CD4-positive, alpha-beta T cell (primary cell): ENCODE data around the gene OSBPL5. TPM values are rescaled to one million over a fixed set of nuclear protein-coding genes. Genes with fewer than 3 reads are reported as not detected.
A peak's percentile ranks its signal among the peaks of the same experiment; 100 is the strongest.

Source experiments
- ATAC-seq: fragments of 200-7000 bp; cut with Tn5 transposase; one replicate; pipeline ENCODE4 v1.10.0; 2022; ENCODE audit warnings: mild to moderate bottlenecking; ENCODE audit not compliant: poor library complexity
- CTCF ChIA-PET: fragments of 350-600 bp; sonication (Branson Sonifier 250); formaldehyde crosslinking; loops from one replicate; lab custom pipeline; 2021; ENCODE audit warnings: antibody characterized with exemption, inconsistent platforms; lab: Charles Lee
- POLR2A ChIA-PET: fragments of 350-600 bp; sonication (Branson Sonifier 250); formaldehyde crosslinking; loops from one replicate; lab custom pipeline; 2021; ENCODE audit warnings: antibody characterized with exemption, inconsistent platforms; lab: Charles Lee
- DNase-seq, 14 experiments: peaks; one replicate each; pipeline ENCODE4 v3.0.0-alpha.2; 2013 to 2020; ENCODE audit warnings: mixed read lengths in 2 of 14
- H3K27ac ChIP-seq, 2 donors: one replicate each; pipeline versions ENCODE4 v1.5.1 to v1.7.0; 2013; ENCODE audit warnings: low read length in 2 of 2, low read depth in 1 of 2, mild to moderate bottlenecking in 1 of 2
- H3K27me3 ChIP-seq, 2 experiments: 1 replicate in 1 of 2; 2 replicates in 1 of 2; pipeline versions ENCODE4 v1.6.1 to v1.7.0; 2013; ENCODE audit warnings: low read length in 2 of 2, control low read depth in 1 of 2, mild to moderate bottlenecking in 1 of 2, moderate library complexity in 1 of 2; ENCODE audit not compliant: insufficient read depth in 2 of 2, control insufficient read depth in 1 of 2
- H3K36me3 ChIP-seq: one replicate; pipeline ENCODE4 v1.6.1; 2013; ENCODE audit warnings: low read length, control low read depth; ENCODE audit not compliant: insufficient read depth
- H3K4me1 ChIP-seq: one replicate; pipeline ENCODE4 v1.6.1; 2013; ENCODE audit warnings: low read length, control low read depth; ENCODE audit not compliant: insufficient read depth
- H3K4me3 ChIP-seq: one replicate; pipeline ENCODE4 v1.5.1; 2013; ENCODE audit warnings: mild to moderate bottlenecking, low read length, moderate library complexity
- H3K9me3 ChIP-seq, 2 experiments: 1 replicate in 1 of 2; 2 replicates in 1 of 2; pipeline versions ENCODE4 v1.6.1 to v1.7.0; 2013; ENCODE audit warnings: low read length in 2 of 2, mild to moderate bottlenecking in 2 of 2, control low read depth in 1 of 2, moderate library complexity in 1 of 2; ENCODE audit not compliant: control insufficient read depth in 1 of 2, insufficient read depth in 1 of 2
- H3K27ac Mint-ChIP-seq: one replicate; pipeline ENCODE4 v1.8.0; 2020; ENCODE audit warnings: mixed read lengths
- H3K27me3 Mint-ChIP-seq: one replicate; pipeline ENCODE4 v1.8.0; 2021; ENCODE audit warnings: mixed read lengths
- H3K36me3 Mint-ChIP-seq: one replicate; pipeline ENCODE4 v1.8.0; 2021; ENCODE audit warnings: low read depth, mixed read lengths
- H3K4me1 Mint-ChIP-seq: one replicate; pipeline ENCODE4 v1.8.0; 2021; ENCODE audit warnings: low read depth, mixed read lengths
- H3K4me3 Mint-ChIP-seq: one replicate; pipeline ENCODE4 v1.8.0; 2020; ENCODE audit warnings: mild to moderate bottlenecking, mixed read lengths
- H3K9me3 Mint-ChIP-seq: one replicate; pipeline ENCODE4 v1.8.0; 2020; ENCODE audit warnings: mixed read lengths
- intact Hi-C, 2 experiments: fragments of 100-400 bp; cut with DNase I in 1 of 2; cut with micrococcal nuclease in 1 of 2; formaldehyde crosslinking; loops; one replicate each; pipeline versions ENCODE4 v1.15.1 to v1.9.0; 2023 to 2025; cut with DNase I, micrococcal nuclease
- total RNA-seq, 174 experiments: library from RNA in 2 of 174; stranded (reverse) in 2 of 174; gene quantifications; one replicate each; pipeline ENCODE4 v1.2.3 and lab custom pipeline; 2021 to 2026
- TF ChIP-seq, protein P1 (sequence below): fragments of 200-600 bp; IDR thresholded peaks from one replicate; pipeline ENCODE4 v1.8.0; 2022; ENCODE audit warnings: antibody characterized with exemption, mild to moderate bottlenecking

The OSBPL5 gene
- total RNA-seq, 2 experiments from 2014 or later = 6.7 to 9.1 TPM

DNA sequence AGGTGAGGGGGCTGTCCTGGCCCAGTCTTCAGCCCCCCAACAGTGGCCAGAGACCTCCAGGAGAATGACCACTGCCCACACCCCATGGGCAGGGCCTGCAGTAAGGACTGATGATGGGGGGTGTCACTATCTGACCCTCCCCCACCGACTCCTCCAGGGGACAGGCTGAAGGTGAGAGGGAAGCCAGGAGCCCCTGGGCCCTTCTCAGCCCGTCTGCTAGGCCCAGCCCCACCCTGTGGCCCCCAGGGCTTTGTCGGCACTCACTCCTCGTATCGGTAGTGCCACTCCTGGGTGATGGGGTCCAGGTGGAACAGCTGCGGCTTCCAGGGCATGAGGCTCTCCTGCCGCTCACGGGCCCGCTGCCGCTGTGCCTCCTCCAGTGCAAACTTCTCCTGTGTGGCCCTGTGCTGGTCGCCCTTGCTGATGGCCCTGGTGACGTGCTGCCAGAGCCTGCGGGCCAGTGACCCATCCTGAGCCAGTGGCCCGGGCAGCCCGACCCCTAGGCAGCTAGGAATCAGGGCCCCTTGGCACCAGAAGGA, 72.4 kb downstream of the OSBPL5 start:
- ChIA-PET POLR2A (no interaction called here), CTCF (interaction anchor here (1.7 to 3.8 kb wide), 2 partner anchors 117 to 560 kb away, joined by 13 to 60 read pairs; no protein-coding TSS in a partner anchor)
- Mint-ChIP-seq H3K9me3 (no peaks in the 10 kb centered on the region), H3K4me1 (no peaks in the 10 kb centered on the region), H3K27me3 (no peaks in the 10 kb centered on the region), H3K4me3 (no peak overlapping the region), H3K36me3 (peaks cover 4% of the 10 kb centered on the region), H3K27ac (no peak overlapping the region)
- ATAC-seq (no peak), DNase-seq (no peak)
- H3K4me3 ChIP-seq = no peak overlapping the region
- peaks cover 6% of the 10 kb centered on the region for H3K4me1 ChIP-seq
- peaks cover 0 to 3% of the 10 kb centered on the region in 2 experiments for H3K27me3 ChIP-seq
- intact Hi-C loops = loop anchor here (2.0 kb wide), 2 partner anchors 204 to 664 kb away; no protein-coding TSS in a partner anchor
- no peaks in the 10 kb centered on the region for H3K36me3 ChIP-seq
- TF ChIP-seq, protein P1, sequence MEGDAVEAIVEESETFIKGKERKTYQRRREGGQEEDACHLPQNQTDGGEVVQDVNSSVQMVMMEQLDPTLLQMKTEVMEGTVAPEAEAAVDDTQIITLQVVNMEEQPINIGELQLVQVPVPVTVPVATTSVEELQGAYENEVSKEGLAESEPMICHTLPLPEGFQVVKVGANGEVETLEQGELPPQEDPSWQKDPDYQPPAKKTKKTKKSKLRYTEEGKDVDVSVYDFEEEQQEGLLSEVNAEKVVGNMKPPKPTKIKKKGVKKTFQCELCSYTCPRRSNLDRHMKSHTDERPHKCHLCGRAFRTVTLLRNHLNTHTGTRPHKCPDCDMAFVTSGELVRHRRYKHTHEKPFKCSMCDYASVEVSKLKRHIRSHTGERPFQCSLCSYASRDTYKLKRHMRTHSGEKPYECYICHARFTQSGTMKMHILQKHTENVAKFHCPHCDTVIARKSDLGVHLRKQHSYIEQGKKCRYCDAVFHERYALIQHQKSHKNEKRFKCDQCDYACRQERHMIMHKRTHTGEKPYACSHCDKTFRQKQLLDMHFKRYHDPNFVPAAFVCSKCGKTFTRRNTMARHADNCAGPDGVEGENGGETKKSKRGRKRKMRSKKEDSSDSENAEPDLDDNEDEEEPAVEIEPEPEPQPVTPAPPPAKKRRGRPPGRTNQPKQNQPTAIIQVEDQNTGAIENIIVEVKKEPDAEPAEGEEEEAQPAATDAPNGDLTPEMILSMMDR = no peak
- H3K27ac ChIP-seq = no peak overlapping the region
- peaks cover 0 to 8% of the 10 kb centered on the region in 2 experiments for H3K9me3 ChIP-seq

DNA sequence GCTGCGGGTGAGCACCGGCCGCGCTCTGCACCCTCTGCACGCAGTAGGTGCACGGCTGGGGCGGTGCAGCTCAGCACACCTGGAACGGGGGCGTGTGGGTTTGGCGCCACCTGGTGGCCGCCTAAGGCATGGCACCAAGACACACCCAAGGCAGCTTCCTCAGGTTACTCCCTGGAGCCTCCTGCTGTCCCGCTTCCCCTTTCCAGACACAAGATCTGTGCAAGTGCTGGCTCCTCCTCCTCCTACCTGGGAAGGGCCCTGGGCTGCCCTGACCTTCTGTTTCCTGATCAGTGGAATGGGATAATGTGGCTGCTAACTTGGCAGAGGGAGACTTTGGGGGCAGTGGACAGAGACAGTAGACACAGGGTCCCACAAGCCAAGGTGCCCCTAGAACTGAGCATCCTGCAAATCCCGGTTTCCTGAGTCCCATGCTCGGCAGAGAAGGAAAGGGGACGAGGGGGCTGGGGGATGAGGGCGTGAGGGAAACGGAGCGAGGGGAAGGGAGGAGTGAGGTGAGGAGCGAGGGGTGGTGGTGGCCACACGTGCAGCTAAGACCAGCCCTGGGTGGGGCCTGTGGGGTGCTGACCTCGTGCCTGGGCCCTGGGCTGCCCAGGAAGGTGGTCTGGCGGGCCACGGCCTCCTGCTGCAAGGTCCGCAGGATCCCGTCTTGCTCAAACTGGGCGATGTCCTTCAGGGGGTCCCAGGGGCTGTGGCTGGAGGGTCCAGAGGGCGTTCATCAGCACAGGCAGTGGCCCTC, 73.1 kb downstream of the OSBPL5 start:
- peak; percentile 93 for ATAC-seq
- Mint-ChIP-seq H3K27me3 (no peaks in the 10 kb centered on the region), H3K36me3 (peaks cover 4% of the 10 kb centered on the region), H3K4me3 (no peak overlapping the region), H3K27ac (no peak overlapping the region), H3K4me1 (no peaks in the 10 kb centered on the region), H3K9me3 (no peaks in the 10 kb centered on the region)
- H3K4me1 ChIP-seq = peaks cover 6% of the 10 kb centered on the region
- peaks cover 0 to 8% of the 10 kb centered on the region in 2 experiments for H3K9me3 ChIP-seq
- no peaks in the 10 kb centered on the region for H3K36me3 ChIP-seq
- POLR2A ChIA-PET = interaction anchor here (0.7 to 1.6 kb wide), 9 partner anchors 42 to 559 kb away, joined by 3 to 11 read pairs (median 4); partner anchors contain the start of gene NAP1L4
- H3K27me3 ChIP-seq = peaks cover 0 to 3% of the 10 kb centered on the region in 2 experiments
- TF ChIP-seq, protein P1 = peak; percentile 96
- no peak overlapping the region for H3K27ac ChIP-seq
- peak; percentile 49 to 87 (median 66) for DNase-seq
- no peak overlapping the region for H3K4me3 ChIP-seq
- intact Hi-C loops = loop anchor here (1.0 to 2.0 kb wide), 6 partner anchors 55 to 663 kb away; no protein-coding TSS in a partner anchor
- CTCF ChIA-PET = interaction anchor here (0.7 to 3.8 kb wide), 18 partner anchors 15 to 560 kb away, joined by 3 to 60 read pairs (median 4); partner anchors contain the start of genes CARS1 and NAP1L4

DNA sequence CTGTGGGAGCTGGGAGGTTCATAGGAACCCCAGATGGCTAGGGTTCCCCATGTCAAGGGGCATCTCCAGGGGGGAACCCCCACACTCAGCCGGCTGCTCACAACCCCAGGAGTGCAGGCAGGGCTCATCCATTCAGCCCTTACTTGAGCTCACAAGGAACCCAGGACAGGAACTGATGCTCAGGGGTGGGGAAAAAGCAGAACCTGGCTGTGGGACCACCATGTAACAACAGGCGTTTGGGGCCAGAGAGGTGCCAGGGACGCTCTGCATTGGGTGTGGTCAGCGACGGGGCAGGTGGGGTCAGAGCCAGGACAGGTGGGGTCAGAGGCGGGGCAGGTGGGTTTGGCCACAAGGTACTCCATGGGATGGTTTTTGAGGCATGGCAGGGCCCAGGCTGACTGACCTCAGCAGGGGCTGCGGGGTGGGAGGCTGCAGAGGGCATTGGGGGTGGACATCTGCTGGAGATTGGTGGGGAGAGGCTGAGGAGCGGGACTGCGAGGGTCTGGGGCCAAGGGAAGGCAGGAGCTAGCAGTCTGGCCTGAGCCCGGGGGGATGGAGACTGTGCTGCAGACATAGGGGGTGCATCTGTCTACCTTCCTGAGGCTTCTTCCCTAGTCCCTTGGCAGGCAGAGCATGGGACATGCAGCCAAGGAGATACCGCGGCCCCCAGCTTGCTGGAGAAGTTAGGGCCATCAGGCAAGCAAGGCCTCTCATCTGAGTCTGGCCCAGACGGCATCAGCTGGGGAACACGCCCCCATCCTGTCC, 73.8 kb downstream of the OSBPL5 start:
- H3K9me3 ChIP-seq = peaks cover 0 to 8% of the 10 kb centered on the region in 2 experiments
- H3K4me3 ChIP-seq = no peak overlapping the region
- H3K4me1 Mint-ChIP-seq = no peaks in the 10 kb centered on the region
- H3K27ac Mint-ChIP-seq = no peak overlapping the region
- no peaks in the 10 kb centered on the region for H3K27me3 Mint-ChIP-seq
- no peaks in the 10 kb centered on the region for H3K9me3 Mint-ChIP-seq
- intact Hi-C loops = loop anchor here (1.0 to 2.0 kb wide), 4 partner anchors 54 to 558 kb away; no protein-coding TSS in a partner anchor
- TF ChIP-seq, protein P1 = no peak
- no peak overlapping the region for H3K4me3 Mint-ChIP-seq
- POLR2A ChIA-PET = interaction anchor here (0.7 to 2.4 kb wide), 11 partner anchors 41 to 558 kb away, joined by 3 to 11 read pairs (median 4); partner anchors contain the start of gene NAP1L4
- peaks cover 6% of the 10 kb centered on the region for H3K4me1 ChIP-seq
- H3K27me3 ChIP-seq = peaks cover 0 to 3% of the 10 kb centered on the region in 2 experiments
- H3K36me3 Mint-ChIP-seq = peaks cover 4% of the 10 kb centered on the region
- CTCF ChIA-PET = interaction anchor here (0.7 to 3.8 kb wide), 18 partner anchors 14 to 559 kb away, joined by 3 to 60 read pairs (median 4); partner anchors contain the start of genes CARS1 and NAP1L4
- H3K36me3 ChIP-seq = no peaks in the 10 kb centered on the region
- no peak overlapping the region for H3K27ac ChIP-seq
- ATAC-seq (no peak), DNase-seq (peak in 2 of 14 experiments; percentile 13 to 32)
